GM12875 (cell line): ENCODE measurements around the gene EPAS1.

ENCODE experiments used
- H3K4me3 ChIP-seq: one replicate; pipeline ENCODE4 v1.5.1; 2011; ENCODE audit warnings: low read depth, low read length, control low read depth
- TF ChIP-seq, protein P1 (sequence below): IDR thresholded peaks from 2 replicates; pipeline ENCODE4 v1.5.1; 2011; ENCODE audit warnings: low read depth, mild to moderate bottlenecking, control low read depth, inconsistent platforms, low read length, moderate library complexity, borderline replicate concordance; ENCODE audit not compliant: insufficient read depth

EPAS1 gene

DNA sequence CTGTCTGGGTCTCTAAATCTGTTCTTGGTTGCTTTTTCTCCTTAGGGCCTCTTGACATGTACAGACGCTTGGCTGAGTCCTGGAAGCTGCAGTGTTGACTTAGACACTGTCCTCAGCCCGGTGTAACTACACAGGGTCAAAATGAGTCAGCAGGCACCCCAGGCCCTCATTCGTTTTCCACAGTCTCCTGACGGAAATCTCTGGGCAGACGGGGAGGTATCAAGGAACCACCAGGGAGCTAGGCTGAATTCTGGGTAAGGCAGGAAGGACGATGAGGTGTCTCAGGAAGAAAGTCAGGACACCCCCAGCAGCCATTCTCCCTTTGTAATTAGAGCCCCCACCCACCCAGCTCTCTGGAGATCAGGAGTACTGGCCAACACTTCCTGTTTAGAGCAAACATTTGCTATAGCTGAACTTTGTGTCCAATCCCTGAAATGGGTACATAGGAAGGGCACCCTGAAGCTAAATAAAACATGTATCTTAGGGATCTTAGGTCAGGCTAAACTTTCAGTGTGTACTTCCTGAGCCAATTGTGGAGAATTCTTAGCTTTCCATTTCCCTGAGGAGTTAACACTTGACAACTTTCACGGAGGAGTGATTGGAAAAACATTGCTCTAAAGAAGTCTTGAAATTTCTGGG lies 23.9 kb upstream of the EPAS1 start:
- TF ChIP-seq, protein P1, sequence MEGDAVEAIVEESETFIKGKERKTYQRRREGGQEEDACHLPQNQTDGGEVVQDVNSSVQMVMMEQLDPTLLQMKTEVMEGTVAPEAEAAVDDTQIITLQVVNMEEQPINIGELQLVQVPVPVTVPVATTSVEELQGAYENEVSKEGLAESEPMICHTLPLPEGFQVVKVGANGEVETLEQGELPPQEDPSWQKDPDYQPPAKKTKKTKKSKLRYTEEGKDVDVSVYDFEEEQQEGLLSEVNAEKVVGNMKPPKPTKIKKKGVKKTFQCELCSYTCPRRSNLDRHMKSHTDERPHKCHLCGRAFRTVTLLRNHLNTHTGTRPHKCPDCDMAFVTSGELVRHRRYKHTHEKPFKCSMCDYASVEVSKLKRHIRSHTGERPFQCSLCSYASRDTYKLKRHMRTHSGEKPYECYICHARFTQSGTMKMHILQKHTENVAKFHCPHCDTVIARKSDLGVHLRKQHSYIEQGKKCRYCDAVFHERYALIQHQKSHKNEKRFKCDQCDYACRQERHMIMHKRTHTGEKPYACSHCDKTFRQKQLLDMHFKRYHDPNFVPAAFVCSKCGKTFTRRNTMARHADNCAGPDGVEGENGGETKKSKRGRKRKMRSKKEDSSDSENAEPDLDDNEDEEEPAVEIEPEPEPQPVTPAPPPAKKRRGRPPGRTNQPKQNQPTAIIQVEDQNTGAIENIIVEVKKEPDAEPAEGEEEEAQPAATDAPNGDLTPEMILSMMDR: no peak
- H3K4me3 ChIP-seq: no peak overlapping the region

DNA sequence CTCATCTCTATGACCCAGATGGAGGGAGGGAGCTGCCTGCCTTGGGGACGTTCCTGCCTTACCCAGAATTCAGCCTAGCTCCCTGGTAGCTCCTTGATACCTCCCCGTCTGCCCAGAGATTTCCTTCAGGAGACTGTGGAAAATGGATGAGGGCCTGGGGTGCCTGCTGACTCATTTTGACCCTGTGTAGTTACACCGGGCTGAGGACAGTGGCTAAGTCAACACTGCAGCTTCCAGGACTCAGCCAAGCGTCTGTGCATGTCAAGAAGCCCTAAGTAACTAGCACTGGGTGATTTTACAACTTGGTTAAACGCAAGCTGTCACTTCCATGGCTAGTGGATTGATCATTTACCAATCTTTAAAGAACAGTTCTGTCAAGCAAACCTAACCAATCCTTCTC lies 23.3 kb upstream of the EPAS1 start:
- no peak overlapping the region for H3K4me3 ChIP-seq
- TF ChIP-seq, protein P1: no peak

DNA sequence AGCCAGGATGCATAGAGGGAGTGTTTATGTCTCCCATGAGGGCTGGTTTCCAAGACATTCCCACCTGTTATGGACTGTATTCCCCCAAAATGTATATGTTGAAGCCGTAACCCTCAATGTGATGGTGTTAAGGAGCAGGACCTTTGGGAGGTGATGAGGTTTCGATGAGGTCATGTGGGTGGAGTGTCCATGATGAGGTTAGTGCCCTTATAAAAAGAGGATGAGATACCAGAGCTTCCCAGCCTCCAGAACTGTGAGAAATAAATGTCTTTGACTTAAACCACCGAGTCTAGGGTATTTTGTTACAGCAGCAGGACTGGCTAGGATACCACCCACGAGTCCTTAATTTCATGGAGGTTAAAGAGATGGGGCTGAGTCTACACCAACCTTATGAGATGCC lies 22.6 kb upstream of the EPAS1 start:
- TF ChIP-seq, protein P1: no peak

DNA sequence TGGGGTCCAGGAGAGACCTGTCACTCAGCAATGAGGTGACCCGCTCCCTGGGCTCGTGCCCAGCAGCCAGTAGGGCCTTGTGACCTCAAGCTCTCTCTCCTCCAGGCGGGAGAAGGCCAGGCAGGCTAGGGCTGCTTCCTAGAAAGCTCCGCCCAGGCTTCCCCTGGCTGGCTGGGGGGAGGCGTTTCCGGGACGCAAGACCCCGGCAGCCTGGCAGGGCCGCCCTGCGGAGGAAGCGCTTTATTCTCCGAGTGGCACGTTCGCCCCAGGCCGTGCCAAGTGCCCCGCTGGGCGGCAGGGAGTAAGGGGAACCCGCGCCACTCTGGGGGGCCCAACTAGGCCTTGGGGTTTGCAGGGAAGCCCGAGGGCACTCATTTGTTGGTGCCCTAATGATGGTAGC lies 21.2 kb upstream of the EPAS1 start:
- TF ChIP-seq, protein P1: no peak
- no peak overlapping the region for H3K4me3 ChIP-seq

More for the DNA sequence above, 22.6 kb upstream of the EPAS1 start:
- H3K4me3 ChIP-seq: no peak overlapping the region

DNA sequence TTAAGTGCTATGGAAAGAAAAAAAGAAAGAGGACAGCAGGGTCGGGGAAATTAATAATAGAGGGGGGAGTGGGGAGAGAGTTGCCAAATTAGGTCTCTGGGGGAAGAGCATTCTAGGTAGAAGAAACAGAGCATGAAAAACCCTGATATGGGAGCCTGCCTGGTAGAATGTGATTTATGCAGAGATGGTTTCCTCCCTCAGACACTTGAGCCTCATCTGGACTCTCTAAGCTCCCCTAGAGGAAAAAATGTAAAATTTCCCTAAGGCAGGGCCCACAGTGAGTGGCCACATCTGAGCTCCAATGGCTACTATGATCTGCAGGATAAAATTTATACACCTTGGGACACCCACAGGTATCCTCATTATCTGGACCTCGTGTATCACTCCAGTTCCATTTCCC lies 20.6 kb upstream of the EPAS1 start:
- H3K4me3 ChIP-seq: no peak overlapping the region
- TF ChIP-seq, protein P1: no peak

DNA sequence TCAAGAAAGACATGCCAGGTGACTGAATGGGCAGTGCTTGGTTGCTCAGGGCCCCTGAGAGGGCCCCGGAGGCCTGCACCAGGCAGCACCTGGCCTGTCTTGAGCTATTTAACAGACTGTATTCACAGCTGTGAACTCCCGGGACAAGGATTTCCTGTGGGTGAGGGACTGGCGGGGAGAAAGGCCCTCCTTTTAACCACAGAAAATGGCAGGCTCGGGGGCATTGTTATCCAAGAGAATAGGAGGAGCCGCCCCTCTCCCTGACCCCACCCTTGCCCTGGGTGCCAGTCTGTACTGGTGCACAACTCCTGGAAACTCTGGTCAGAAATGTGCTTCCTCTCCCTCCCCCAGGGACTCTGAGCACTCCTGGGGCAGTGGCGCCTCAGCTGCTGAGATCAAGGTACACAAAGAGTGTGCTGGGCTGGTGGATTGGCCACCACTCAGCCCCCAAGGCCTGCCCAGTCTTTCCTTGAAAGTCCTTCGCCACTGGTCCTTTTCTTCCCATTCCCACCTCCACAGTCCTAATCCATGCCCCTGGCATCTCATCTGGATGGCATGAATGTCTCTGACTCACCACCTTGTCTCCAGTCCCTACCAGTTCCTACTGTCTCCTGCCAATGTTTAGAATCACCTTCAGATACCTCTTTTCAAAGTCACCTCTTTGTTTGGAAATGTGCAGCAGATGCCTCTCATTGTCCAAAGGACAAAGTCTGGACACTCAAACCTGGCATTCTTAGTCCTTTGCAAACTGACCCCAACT lies 19.6 kb upstream of the EPAS1 start:
- TF ChIP-seq, protein P1: no peak
- H3K4me3 ChIP-seq: no peak overlapping the region

DNA sequence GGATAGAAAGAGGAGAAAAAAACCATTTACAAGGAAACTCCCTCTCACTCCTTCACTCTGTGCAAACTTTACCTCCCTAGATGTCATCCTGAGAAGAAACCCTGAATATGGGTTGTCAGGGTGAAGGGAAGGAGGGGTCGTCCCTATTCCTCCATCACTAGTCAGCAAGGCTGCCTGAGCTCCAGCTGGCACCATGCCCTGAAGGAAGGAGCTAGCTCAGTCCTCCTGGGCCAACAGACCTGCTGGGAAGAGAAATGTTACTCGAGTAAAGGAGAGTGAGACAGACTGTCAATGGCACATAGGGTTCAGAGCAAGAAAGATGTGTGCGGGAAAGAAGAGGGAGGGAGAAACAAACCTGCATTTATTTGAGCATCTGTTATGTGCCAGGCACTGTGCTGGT lies 18.3 kb upstream of the EPAS1 start:
- H3K4me3 ChIP-seq: no peak overlapping the region
- TF ChIP-seq, protein P1: no peak
